GM12874 (cell line): ENCODE measurements around the gene TMEM33.

Experiments used
- CTCF ChIP-seq: IDR thresholded peaks from 2 replicates; pipeline ENCODE4 v1.5.1; 2011; ENCODE audit warnings: low read depth, mild to moderate bottlenecking, control low read depth, low read length, moderate library complexity; ENCODE audit not compliant: insufficient read depth

Gene TMEM33

GRCh38 chr4:41943506-41943905 is 8.3 kb downstream of the TMEM33 start:
- no peak for TF ChIP-seq CTCF

- no peak for TF ChIP-seq CTCF
Measured at GRCh38 chr4:41944089-41944488, 8.9 kb downstream of the TMEM33 start.

GRCh38 chr4:41949531-41949930 is 14.3 kb downstream of the TMEM33 start:
- no peak for TF ChIP-seq CTCF

- TF ChIP-seq CTCF = 0 out of 2 replicates have a peak, but pooled peaks have one; percentile 30
Measured at GRCh38 chr4:41957634-41958033, 22.4 kb downstream of the TMEM33 start.

- TF ChIP-seq CTCF = no peak; the same call in 1 of the 2 replicates
Measured at GRCh38 chr4:41963105-41963504, 27.9 kb downstream of the TMEM33 start.

- no peak for TF ChIP-seq CTCF
Measured at GRCh38 chr4:41964401-41964800, 29.2 kb downstream of the TMEM33 start.

GRCh38 chr4:41967392-41967791 is 32.2 kb downstream of the TMEM33 start:
- TF ChIP-seq CTCF = no peak

- no peak for TF ChIP-seq CTCF
Measured at GRCh38 chr4:41969671-41970070, 34.4 kb downstream of the TMEM33 start.
